GM23248 (cell line): ENCODE data around the gene TMEM132C. TPM values are rescaled to one million over a fixed set of nuclear protein-coding genes. Genes with fewer than 3 reads are reported as not detected.

Source experiments
- DNase-seq: peaks from one replicate; pipeline ENCODE4 v3.0.0-alpha.2; 2015
- H2AFZ ChIP-seq: fragments of 200-600 bp; sonication (generic); 2 replicates; pipeline ENCODE4 v1.6.1; 2016; ENCODE audit warnings: antibody characterized with exemption
- H3F3A ChIP-seq: fragments of 200-600 bp; sonication (generic); 2 replicates; pipeline ENCODE4 v1.6.1; 2016; ENCODE audit warnings: mild to moderate bottlenecking, antibody characterized with exemption, mixed run types; ENCODE audit not compliant: insufficient read depth
- H3K27ac ChIP-seq: fragments of 200-600 bp; sonication (generic); 2 replicates; pipeline ENCODE4 v1.5.1; 2016; ENCODE audit warnings: mild to moderate bottlenecking
- H3K27me3 ChIP-seq: fragments of 200-600 bp; sonication (generic); replicated peaks from 2 replicates; pipeline ENCODE4 v1.6.1; 2016; ENCODE audit warnings: mild to moderate bottlenecking; ENCODE audit not compliant: insufficient read depth
- H3K36me3 ChIP-seq: fragments of 200-600 bp; sonication (generic); 2 replicates; pipeline ENCODE4 v1.6.1; 2016; ENCODE audit warnings: low read depth, mild to moderate bottlenecking
- H3K4me1 ChIP-seq: fragments of 200-600 bp; sonication (generic); 2 replicates; pipeline ENCODE4 v1.6.1; 2016; ENCODE audit warnings: mild to moderate bottlenecking; ENCODE audit not compliant: insufficient read depth
- H3K4me2 ChIP-seq: fragments of 200-600 bp; sonication (generic); one replicate; pipeline ENCODE4 v1.6.1; 2016; ENCODE audit warnings: mild to moderate bottlenecking; ENCODE audit not compliant: unreplicated experiment
- H3K4me3 ChIP-seq: fragments of 200-600 bp; sonication (generic); 2 replicates; pipeline ENCODE4 v1.5.1; 2016; ENCODE audit warnings: mild to moderate bottlenecking
- H3K79me2 ChIP-seq: fragments of 200-600 bp; sonication (generic); 2 replicates; pipeline ENCODE4 v1.6.1; 2016; ENCODE audit warnings: mild to moderate bottlenecking; ENCODE audit not compliant: insufficient read depth
- H3K9ac ChIP-seq: fragments of 200-600 bp; sonication (generic); 2 replicates; pipeline ENCODE4 v1.6.1; 2016; ENCODE audit warnings: mild to moderate bottlenecking
- H3K9me2 ChIP-seq: fragments of 200-600 bp; sonication (generic); 2 replicates; pipeline ENCODE4 v1.6.1; 2016; ENCODE audit warnings: mixed run types, mild to moderate bottlenecking, moderate library complexity; ENCODE audit not compliant: insufficient read depth
- H3K9me3 ChIP-seq: fragments of 200-600 bp; sonication (generic); one replicate; pipeline ENCODE4 v1.6.1; 2017; ENCODE audit warnings: low read depth
- H4K20me1 ChIP-seq: fragments of 200-600 bp; sonication (generic); 2 replicates; pipeline ENCODE4 v1.6.0; 2016; ENCODE audit not compliant: insufficient read depth
- EZH2 ChIP-seq: fragments of 200-600 bp; sonication (generic); IDR thresholded peaks from 2 replicates; pipeline ENCODE4 v1.6.1; 2018; ENCODE audit warnings: antibody characterized with exemption, mild to moderate bottlenecking; ENCODE audit not compliant: insufficient read depth, poor library complexity, severe bottlenecking
- EZH2phosphoT487 ChIP-seq: fragments of 200-600 bp; sonication (generic); IDR thresholded peaks from 2 replicates; pipeline ENCODE4 v1.6.1; 2018; ENCODE audit warnings: antibody characterized with exemption, moderate library complexity, mild to moderate bottlenecking, low read depth; ENCODE audit not compliant: insufficient read depth
- WGBS, 2 experiments: methylation state at CpG; one replicate each; pipeline ENCODE4 v1.1.6; 2015 to 2017; ENCODE audit warnings: low lambda C conversion rate in 2 of 2, low coverage in 1 of 2; ENCODE audit errors: missing lambda C conversion rate in 2 of 2; 5-methylcytosine and 5-hydroxymethylcytosine counted together
- in situ Hi-C: fragments of 300-500 bp; cut with MboI; formaldehyde crosslinking; loops from 2 replicates; pipeline ENCODE4 v1.15.0; 2020
- polyA plus RNA-seq: library from polyadenylated mRNA; unstranded; fragments of >200 nt; fragmentation: Nextera tagmentation; extraction: Ambion mirVana; gene quantifications from 2 replicates; pipeline ENCODE4 v1.2.1, GENCODE V29; 2016
- total RNA-seq: library from RNA; depleted of rRNA; stranded (reverse); fragments of >200 nt; shearing (Covaris generic); gene quantifications from 2 replicates; pipeline ENCODE4 v1.2.3, GENCODE V29; 2014

Gene TMEM132C
- total and polyA plus RNA-seq, 2 experiments from 2014 or later = not detected

- Histone ChIP-seq H3K4me2 (no peak overlapping the region), H3K4me3 (no peak overlapping the region), H2AFZ (no peak overlapping the region), H3K36me3 (no peaks in the 10 kb centered on the region), H3K27me3 (no peaks in the 10 kb centered on the region), H3K9me2 (no peaks in the 10 kb centered on the region), H3K9ac (no peak overlapping the region), H3K79me2 (no peaks in the 10 kb centered on the region), H4K20me1 (no peaks in the 10 kb centered on the region), H3K4me1 (no peaks in the 10 kb centered on the region), H3K9me3 (no peaks in the 10 kb centered on the region), H3F3A (no peaks in the 10 kb centered on the region), H3K27ac (no peak overlapping the region)
- 58 to 59% methylated on average over 9 of the region's 9 CpGs for WGBS, 2 experiments
- TF ChIP-seq EZH2 (no peak), EZH2phosphoT487 (no peak)
- no peak for DNase-seq
- in situ Hi-C loops = no loop called here
Observed at GRCh38 chr12:128385736-128386135, 118.8 kb downstream of the TMEM132C start.

GRCh38 chr12:128387811-128388422 is 120.9 kb downstream of the TMEM132C start:
- no peaks in the 10 kb centered on the region for H3K79me2 ChIP-seq
- 44 to 48% methylated on average over 18 to 19 of the region's 19 CpGs for WGBS, 2 experiments
- in situ Hi-C loops = no loop called here
- H3K27me3 ChIP-seq = no peaks in the 10 kb centered on the region
- no peak overlapping the region for H3K4me3 ChIP-seq
- no peaks in the 10 kb centered on the region for H3K36me3 ChIP-seq
- TF ChIP-seq EZH2phosphoT487 (no peak), EZH2 (no peak)
- no peak overlapping the region for H3K4me2 ChIP-seq
- no peaks in the 10 kb centered on the region for H3K9me3 ChIP-seq
- H3K4me1 ChIP-seq = no peaks in the 10 kb centered on the region
- DNase-seq = no peak
- no peaks in the 10 kb centered on the region for H4K20me1 ChIP-seq
- no peak overlapping the region for H3K9ac ChIP-seq
- no peaks in the 10 kb centered on the region for H3F3A ChIP-seq
- H3K27ac ChIP-seq = no peak overlapping the region
- no peak overlapping the region for H2AFZ ChIP-seq
- no peaks in the 10 kb centered on the region for H3K9me2 ChIP-seq

- Histone ChIP-seq H3K27ac (no peak overlapping the region), H3F3A (no peaks in the 10 kb centered on the region), H3K79me2 (no peaks in the 10 kb centered on the region), H4K20me1 (no peaks in the 10 kb centered on the region), H3K9me2 (no peaks in the 10 kb centered on the region), H3K9ac (no peak overlapping the region), H2AFZ (no peak overlapping the region), H3K36me3 (no peaks in the 10 kb centered on the region), H3K4me3 (no peak overlapping the region), H3K4me1 (no peaks in the 10 kb centered on the region), H3K4me2 (no peak overlapping the region), H3K9me3 (no peaks in the 10 kb centered on the region), H3K27me3 (no peaks in the 10 kb centered on the region)
- in situ Hi-C loops = no loop called here
- DNase-seq = no peak
- WGBS, 2 experiments = 14 to 19% methylated on average over 14 of the region's 14 CpGs
- TF ChIP-seq EZH2phosphoT487 = no peak
- TF ChIP-seq EZH2 = no peak
Observed at GRCh38 chr12:128388461-128389000, 121.6 kb downstream of the TMEM132C start.

- no peak overlapping the region for H3K27ac ChIP-seq
- H3K9me3 ChIP-seq = no peaks in the 10 kb centered on the region
- no peaks in the 10 kb centered on the region for H3K79me2 ChIP-seq
- H3K9ac ChIP-seq = no peak overlapping the region
- TF ChIP-seq EZH2 (no peak), EZH2phosphoT487 (no peak)
- no peaks in the 10 kb centered on the region for H3K36me3 ChIP-seq
- no peaks in the 10 kb centered on the region for H3F3A ChIP-seq
- in situ Hi-C loops = no loop called here
- 29 to 31% methylated on average over 3 of the region's 3 CpGs for WGBS, 2 experiments
- H3K4me1 ChIP-seq = no peaks in the 10 kb centered on the region
- H2AFZ ChIP-seq = no peak overlapping the region
- H4K20me1 ChIP-seq = no peaks in the 10 kb centered on the region
- H3K4me3 ChIP-seq = no peak overlapping the region
- DNase-seq = no peak
- H3K27me3 ChIP-seq = no peaks in the 10 kb centered on the region
- no peak overlapping the region for H3K4me2 ChIP-seq
- no peaks in the 10 kb centered on the region for H3K9me2 ChIP-seq
Observed at GRCh38 chr12:128393346-128393745, 126.4 kb downstream of the TMEM132C start.
